G401.6 (cell line): ENCODE measurements around the gene WDPCP.
A peak's percentile ranks its signal among the peaks of the same experiment; 100 is the strongest.
"Not testable (repeated sequence)": the region's sequence is repeated elsewhere in the genome, so short reads cannot be mapped to it uniquely, and the experiment has no call there.

Experiments used
- FAIRE-seq: peaks from 2 replicates; lab custom pipeline; 2012; peaks lifted over from hg19 to GRCh38; lab: Jason Lieb, UNC

Gene WDPCP

GRCh38 chr2:63588385-63589147 lies at the start of gene WDPCP, which contains the start of gene MDH1:
Gene WDPCP, minus strand, starts transcription at chr2:63588477. Its CDS starts 206 bp downstream, at chr2:63588271.
Gene MDH1, plus strand, starts transcription at chr2:63588963. Its CDS starts 81 bp downstream, at chr2:63589044.
- peak; percentile 97 for FAIRE-seq

- FAIRE-seq: no peak
Measured at GRCh38 chr2:63632382-63632781, 44.1 kb upstream of the WDPCP start.

GRCh38 chr2:63631501-63631900 lies 43.2 kb upstream of the WDPCP start:
- FAIRE-seq: no peak

GRCh38 chr2:63628403-63628942 lies 40.2 kb upstream of the WDPCP start:
- no peak for FAIRE-seq

GRCh38 chr2:63627866-63628265 lies 39.6 kb upstream of the WDPCP start:
- FAIRE-seq: no peak

GRCh38 chr2:63623763-63624162 lies 35.5 kb upstream of the WDPCP start:
- not testable (repeated sequence) for FAIRE-seq

GRCh38 chr2:63622751-63623150 lies 34.5 kb upstream of the WDPCP start:
- FAIRE-seq: no peak

- FAIRE-seq: no peak
Measured at GRCh38 chr2:63619328-63619727, 31.1 kb upstream of the WDPCP start.

GRCh38 chr2:63617366-63617765 lies 29.1 kb upstream of the WDPCP start:
- FAIRE-seq: no peak

GRCh38 chr2:63614983-63615945 lies 27.0 kb upstream of the WDPCP start:
- peak; percentile 54 for FAIRE-seq

GRCh38 chr2:63614448-63614968 lies 26.2 kb upstream of the WDPCP start:
- peak; percentile 95 for FAIRE-seq

GRCh38 chr2:63613391-63613901 lies 25.2 kb upstream of the WDPCP start:
- peak; percentile 89 for FAIRE-seq

GRCh38 chr2:63610525-63610924 lies 22.2 kb upstream of the WDPCP start:
- no peak for FAIRE-seq

- FAIRE-seq: not testable (repeated sequence)
Measured at GRCh38 chr2:63608865-63609264, 20.6 kb upstream of the WDPCP start.

- no peak for FAIRE-seq
Measured at GRCh38 chr2:63604666-63605065, 16.4 kb upstream of the WDPCP start.

- no peak for FAIRE-seq
Measured at GRCh38 chr2:63600881-63601460, 12.7 kb upstream of the WDPCP start.

GRCh38 chr2:63598981-63599380 lies 10.7 kb upstream of the WDPCP start:
- no peak for FAIRE-seq

GRCh38 chr2:63596401-63596883 lies 8.2 kb upstream of the WDPCP start:
- FAIRE-seq: no peak

GRCh38 chr2:63594660-63595059 lies 6.4 kb upstream of the WDPCP start:
- no peak for FAIRE-seq

- FAIRE-seq: no peak
Measured at GRCh38 chr2:63591566-63592175, 3.4 kb upstream of the WDPCP start.
